ENCODE measurements around the gene ZNF507.

Gene ZNF507

GRCh38 chr19:32345261-32346207 lies at the start of gene ZNF507:
TSS of gene ZNF507 (plus strand) at chr19:32345610. CDS start at chr19:32352831, 7,221 bp downstream.
- DNase-seq (ENCODE audit: low read depth in 2 of 2), result peak; percentile 78 to 86

- no peak for DNase-seq (ENCODE audit: low read depth in 2 of 2)
Measured at GRCh38 chr19:32296694-32297093, 48.7 kb upstream of the ZNF507 start.

- no peak for DNase-seq (ENCODE audit: low read depth in 2 of 2)
Measured at GRCh38 chr19:32302778-32303177, 42.6 kb upstream of the ZNF507 start.

- no peak for DNase-seq (ENCODE audit: low read depth in 2 of 2)
Measured at GRCh38 chr19:32303193-32303592, 42.2 kb upstream of the ZNF507 start.

- DNase-seq (ENCODE audit: low read depth in 2 of 2), result no peak
Measured at GRCh38 chr19:32307591-32307990, 37.8 kb upstream of the ZNF507 start.

GRCh38 chr19:32308431-32309077 lies 36.9 kb upstream of the ZNF507 start:
- DNase-seq (ENCODE audit: low read depth in 2 of 2), result no peak

- DNase-seq (ENCODE audit: low read depth in 2 of 2), result no peak
Measured at GRCh38 chr19:32309711-32310390, 35.6 kb upstream of the ZNF507 start.

GRCh38 chr19:32311371-32311770 lies 34.0 kb upstream of the ZNF507 start:
- no peak for DNase-seq (ENCODE audit: low read depth in 2 of 2)

GRCh38 chr19:32313569-32314265 lies 31.7 kb upstream of the ZNF507 start:
- DNase-seq (ENCODE audit: low read depth in 2 of 2), result no peak

- no peak for DNase-seq (ENCODE audit: low read depth in 2 of 2)
Measured at GRCh38 chr19:32316034-32316433, 29.4 kb upstream of the ZNF507 start.

- DNase-seq (ENCODE audit: low read depth in 2 of 2), result no peak
Measured at GRCh38 chr19:32317086-32317485, 28.3 kb upstream of the ZNF507 start.

- DNase-seq (ENCODE audit: low read depth in 2 of 2), result no peak
Measured at GRCh38 chr19:32318884-32319520, 26.4 kb upstream of the ZNF507 start.

- no peak for DNase-seq (ENCODE audit: low read depth in 2 of 2)
Measured at GRCh38 chr19:32322541-32322940, 22.9 kb upstream of the ZNF507 start.

- no peak for DNase-seq (ENCODE audit: low read depth in 2 of 2)
Measured at GRCh38 chr19:32324631-32325285, 20.7 kb upstream of the ZNF507 start.

- no peak for DNase-seq (ENCODE audit: low read depth in 2 of 2)
Measured at GRCh38 chr19:32330213-32330857, 15.1 kb upstream of the ZNF507 start.

- DNase-seq (ENCODE audit: low read depth in 2 of 2), result no peak
Measured at GRCh38 chr19:32333227-32333626, 12.2 kb upstream of the ZNF507 start.

GRCh38 chr19:32336259-32337083 lies 8.9 kb upstream of the ZNF507 start:
- no peak for DNase-seq (ENCODE audit: low read depth in 2 of 2)

- no peak for DNase-seq (ENCODE audit: low read depth in 2 of 2)
Measured at GRCh38 chr19:32337084-32337808, 8.2 kb upstream of the ZNF507 start.

- DNase-seq (ENCODE audit: low read depth in 2 of 2), result no peak
Measured at GRCh38 chr19:32339423-32339822, 6.0 kb upstream of the ZNF507 start.
